Inflammatory macrophage (primary cell): Measurements from ENCODE around the gene TTLL11.

Experiments used
- DNase-seq, 2 donors: peaks; one replicate each; pipeline ENCODE4 v3.0.0-alpha.2; 2020 to 2022

Gene TTLL11

GRCh38 chr9:121871431-121872025 is 221.6 kb downstream of the TTLL11 start:
- no peak for DNase-seq

DNA sequence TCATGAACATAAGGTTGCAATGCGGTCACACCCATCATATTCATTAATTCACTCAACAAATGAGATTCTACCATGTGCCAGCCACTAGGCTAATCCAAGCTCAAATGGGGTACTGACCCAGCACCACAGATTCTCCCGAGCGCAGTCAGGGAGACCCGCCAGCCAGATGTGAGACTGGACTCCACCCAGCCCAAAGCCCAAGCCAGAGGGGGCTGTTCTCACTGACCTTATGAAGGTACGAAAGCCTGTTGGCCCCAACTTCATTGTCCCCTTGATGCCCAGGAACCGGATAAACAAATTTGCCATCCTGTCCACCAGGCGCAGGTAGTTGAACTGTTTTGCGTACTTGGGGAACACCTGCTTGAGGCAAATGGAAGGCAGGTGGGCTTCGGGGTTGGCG is 222.8 kb downstream of the TTLL11 start:
- DNase-seq = no peak

- no peak for DNase-seq
These were observed 224.5 kb downstream of the TTLL11 start for GRCh38 chr9:121868626-121869025.

DNA sequence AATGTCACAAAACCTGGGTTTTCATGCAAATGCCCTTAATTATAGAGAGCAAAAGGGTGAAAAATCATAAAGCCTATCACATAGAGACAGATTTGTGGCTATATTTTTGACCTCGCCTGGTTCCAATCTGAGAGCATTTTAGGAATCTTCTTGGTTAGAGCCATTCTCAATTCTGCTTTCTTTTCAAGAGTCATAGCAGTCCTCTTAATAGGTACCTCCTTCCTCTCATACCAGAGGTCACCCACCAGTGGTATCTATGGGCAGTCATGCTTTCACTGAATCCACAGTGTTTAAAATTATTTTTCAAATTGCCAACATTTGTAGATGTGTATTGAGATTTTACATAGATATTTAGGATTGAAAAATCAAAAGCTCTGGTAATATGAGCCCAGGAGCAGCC is 226.2 kb downstream of the TTLL11 start:
- no peak for DNase-seq

DNA sequence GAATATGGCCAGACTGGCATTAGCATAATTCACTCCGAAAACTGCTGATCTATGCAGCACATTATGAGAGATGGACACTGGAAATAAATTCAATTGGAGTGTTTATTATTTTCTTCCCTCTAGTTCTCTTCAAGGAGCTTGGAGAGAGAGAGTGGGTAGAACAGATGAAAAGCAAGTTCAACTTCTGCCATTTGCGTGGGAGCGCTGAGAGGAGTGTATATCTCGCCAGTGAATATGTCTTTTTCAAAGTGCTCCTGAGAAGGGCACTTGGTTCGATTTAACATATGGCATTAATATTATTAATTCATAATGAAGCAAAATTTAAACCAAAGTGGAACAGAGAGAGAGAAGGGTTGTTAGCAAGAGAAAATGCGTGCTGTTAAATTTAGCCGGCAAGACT is 227.2 kb downstream of the TTLL11 start:
- no peak for DNase-seq

- DNase-seq = no peak
These were observed 228.0 kb downstream of the TTLL11 start for GRCh38 chr9:121865060-121865459.

GRCh38 chr9:121863955-121864354 is 229.2 kb downstream of the TTLL11 start:
- DNase-seq = no peak

- DNase-seq = no peak
These were observed 230.5 kb downstream of the TTLL11 start for GRCh38 chr9:121862371-121863332.

DNA sequence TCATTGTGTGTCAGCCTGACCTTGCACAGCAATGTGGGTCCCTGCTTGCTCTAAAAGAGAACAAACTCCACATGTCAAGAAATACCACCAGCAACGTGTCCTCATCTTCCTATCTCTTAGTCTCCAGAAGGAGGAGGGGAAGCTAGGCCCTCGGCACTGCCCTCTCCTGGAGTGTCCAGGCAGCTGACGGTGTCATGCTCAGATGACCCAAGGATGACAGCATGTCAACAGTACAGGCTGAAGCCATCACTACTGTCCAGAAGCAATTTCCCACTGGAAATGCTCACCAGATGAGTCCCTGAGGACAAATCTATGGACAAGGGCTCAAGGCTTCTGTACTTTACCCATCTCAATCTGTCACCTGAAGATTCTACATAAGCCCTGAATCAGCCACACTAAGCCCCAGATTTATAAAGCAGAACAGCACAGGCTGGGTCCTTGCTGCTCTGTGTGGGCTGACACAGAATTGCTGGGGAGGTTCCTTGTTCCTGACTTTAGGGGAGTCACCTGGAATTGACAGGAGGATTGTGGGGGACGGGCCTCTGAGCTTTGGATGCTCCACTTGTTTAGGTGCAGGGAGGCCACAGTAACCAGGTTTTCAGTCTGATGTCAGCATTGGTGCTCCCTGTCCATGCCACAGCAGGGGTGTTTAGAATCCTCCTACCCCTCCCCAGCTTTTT is 231.5 kb downstream of the TTLL11 start:
- peak; percentile 51 to 84 for DNase-seq

DNA sequence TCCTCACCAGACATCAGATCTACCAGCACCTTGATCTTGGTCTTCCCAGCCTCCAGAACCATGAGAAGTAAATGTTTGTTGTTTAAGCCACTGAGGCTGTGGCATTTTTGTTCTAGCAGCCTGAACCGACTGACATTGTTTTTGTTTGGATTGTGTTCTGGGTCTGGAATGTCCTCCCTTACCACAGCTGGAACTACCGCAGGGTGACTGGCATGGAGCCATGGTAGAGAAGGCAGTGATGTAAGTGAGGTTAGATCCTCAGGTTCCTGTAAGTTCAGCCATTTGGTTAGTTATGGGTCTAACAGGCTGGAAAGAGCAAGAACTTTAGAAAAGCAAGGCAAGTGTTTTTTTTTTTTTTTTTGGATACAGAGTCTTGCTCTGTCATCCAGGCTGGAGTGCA is 232.4 kb downstream of the TTLL11 start:
- DNase-seq = no peak

DNA sequence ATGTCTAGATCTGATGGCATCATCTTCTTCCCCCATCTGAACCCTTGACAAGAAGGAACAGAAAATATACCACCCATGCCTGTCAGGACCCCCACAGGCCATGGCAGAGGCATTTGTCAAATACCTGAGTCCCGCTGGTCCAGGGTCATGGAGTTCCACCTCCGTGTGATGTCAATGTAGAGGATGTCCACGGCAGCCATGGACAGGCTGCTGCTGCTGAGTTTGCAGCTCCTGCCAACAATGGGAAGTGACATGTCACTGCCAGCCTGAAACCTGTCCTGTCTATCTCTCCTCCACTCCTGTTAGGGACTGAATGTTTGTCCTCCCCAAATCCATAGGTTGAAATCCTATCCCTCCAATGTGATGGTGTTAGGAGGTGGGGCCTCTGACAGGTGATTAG is 232.9 kb downstream of the TTLL11 start:
- DNase-seq = no peak

DNA sequence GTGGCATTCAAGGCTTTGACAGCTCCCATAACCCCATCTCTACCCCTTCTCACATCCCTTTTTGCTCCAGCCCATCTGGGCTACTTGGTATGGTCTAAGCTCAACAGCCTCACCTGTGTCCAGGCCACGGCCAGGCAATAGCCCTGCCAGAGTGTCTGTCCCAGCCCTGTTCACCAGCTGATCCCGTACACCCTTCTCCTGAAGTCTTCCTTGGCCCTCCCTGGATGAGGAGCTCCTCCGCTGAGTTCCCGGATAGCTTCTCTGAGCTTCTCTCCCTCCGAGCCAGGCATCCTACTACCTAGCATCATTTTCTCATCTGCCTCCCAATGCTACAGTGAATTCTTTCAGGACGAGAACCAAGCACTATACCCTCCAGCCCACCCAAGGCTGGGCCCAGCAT is 233.5 kb downstream of the TTLL11 start:
- no peak for DNase-seq

DNA sequence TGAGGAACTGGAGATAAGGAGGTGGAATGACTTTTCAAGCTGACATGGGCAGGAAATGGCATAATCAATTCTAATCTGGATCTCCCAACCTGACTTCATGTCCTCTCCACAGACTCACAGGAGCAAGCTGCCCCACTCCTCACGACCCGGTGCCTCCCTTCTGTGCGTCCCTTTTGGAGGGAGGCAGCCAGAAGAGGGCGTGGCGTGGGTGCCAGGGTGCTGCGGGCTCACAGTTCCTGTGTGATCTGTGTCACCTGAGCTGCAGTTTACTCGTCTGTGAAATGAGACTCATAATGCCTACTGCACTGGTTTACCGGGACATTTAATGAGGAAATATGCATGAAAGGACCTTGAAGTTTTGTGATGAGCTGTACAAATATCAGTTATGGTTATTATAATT is 234.3 kb downstream of the TTLL11 start:
- DNase-seq = no peak

- no peak for DNase-seq
These were observed 235.2 kb downstream of the TTLL11 start for GRCh38 chr9:121857928-121858327.

DNA sequence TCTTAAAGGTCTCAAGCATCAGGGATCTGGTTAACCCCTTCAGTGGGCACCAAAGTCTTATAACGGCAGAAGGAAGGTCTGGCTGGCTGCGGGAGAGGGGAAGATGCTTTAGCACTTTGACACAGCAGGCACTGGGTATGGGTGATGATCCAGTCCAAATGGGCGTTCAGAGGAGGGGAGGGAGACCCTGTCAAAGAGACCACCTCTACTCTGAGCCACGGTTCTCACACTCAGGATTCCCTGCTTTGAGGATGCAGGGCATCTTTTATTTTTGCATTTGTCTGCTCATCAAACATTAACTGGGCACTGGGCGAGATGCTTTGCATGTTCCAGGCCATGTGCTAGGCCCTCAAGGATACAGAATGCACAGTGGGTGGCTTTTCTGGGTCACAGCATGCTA is 237.6 kb downstream of the TTLL11 start:
- DNase-seq = no peak

- DNase-seq = no peak
These were observed 239.3 kb downstream of the TTLL11 start for GRCh38 chr9:121853617-121854395.

DNA sequence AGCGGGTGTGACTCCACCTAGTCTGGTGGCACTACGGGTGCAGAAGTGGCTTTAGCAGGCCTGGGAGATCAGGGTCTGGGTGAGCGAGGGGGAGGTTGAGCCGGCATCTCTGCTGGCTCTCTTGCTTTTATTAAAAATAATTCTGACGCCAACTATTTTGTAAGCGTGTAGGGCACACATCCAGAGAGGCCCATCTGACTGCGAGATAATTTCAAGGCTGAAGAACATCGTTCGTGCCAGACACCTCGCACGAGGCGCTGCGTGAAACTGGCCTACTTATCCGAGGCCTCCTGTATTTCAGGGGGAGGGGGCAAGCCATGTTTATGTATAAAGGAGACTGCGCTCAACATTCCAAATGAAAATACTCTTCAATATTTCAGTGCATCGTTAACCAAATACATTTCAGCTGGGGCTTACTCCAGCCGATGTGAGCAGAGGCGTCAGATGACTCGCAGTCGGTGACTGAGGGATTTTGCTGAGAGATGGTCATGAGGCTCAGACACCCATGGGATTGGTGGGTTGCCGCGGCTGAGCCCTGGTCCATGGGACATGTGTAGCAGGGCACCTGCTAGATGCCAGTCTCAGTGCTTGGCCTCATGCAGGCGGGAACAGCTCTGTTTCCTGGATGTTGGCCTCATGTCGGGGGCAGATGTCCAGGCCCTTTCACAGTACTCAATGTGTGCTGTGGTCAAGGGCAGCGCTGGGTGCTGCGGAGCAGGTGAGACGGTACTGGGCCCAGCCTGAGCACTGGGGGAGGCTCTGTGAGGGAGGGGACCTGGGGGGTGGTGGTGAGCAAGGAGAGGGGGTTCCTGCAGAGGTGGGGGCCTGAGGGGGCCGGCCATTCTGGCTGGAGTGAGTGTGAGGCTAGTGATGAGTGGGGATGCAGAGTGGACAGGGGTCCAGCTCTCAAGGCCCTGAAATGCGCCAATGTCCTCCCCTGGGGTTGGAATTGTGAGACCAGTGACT is 240.2 kb downstream of the TTLL11 start:
- no peak for DNase-seq

DNA sequence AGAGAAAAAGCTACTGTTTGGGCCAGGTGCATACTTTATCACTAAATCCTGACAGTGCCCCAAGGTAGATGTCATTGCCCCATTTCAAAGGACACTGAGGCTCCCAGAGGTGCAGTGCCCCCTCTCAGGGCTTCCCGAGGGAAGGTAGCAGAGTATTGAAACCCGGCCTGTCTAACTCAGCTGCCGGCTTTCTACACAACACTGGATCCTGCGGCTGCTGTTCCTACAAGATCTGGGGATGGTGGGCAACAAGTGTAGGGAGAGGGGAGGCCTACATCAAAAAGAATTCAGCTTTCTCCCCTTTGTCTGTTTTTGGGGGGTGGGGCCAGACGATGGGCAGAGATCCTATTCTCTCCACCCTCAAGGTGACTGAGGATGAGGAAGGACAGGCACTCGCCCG is 240.9 kb downstream of the TTLL11 start:
- DNase-seq = no peak

DNA sequence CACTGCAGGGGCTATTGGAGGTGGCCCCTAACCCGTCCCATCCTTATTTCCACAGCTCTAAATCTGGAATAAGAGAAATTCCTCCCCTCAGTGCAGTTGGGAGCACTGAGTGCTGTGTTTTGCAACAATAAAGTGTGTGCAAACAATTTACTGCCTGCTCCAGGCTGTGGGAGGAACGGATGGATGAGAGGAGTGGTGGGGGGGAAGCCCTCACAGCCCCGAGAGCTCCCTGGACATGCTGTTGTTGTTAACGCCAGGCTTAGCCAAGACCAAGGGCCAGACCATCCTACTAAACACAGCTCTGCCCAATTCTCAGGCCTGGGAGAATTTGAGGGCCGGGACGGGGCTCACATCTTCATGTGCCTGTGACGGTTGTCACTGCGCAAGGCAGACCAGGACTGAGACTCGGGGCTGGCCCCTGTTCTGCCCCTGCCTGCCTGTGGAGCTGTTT is 241.4 kb downstream of the TTLL11 start:
- DNase-seq = no peak

- DNase-seq = no peak
These were observed 242.7 kb downstream of the TTLL11 start for GRCh38 chr9:121850366-121850765.

DNA sequence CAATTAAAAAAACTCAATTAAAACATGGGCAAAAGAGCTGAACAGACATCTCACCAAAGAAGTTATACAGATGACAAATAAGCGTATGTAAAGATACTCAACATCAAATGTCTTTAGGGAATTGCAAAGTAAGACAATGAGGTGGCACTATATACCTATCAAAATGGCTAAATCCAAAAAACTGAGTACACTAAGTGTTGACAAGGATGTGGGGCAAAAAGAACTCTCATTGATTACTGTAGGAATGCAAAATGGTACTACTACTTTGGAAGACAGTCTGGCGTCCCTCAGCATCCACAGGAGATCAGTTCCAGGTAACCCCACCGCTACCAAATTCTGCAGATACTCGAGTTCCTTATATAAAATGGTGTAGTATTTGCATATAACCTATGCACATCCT is 243.6 kb downstream of the TTLL11 start:
- DNase-seq = no peak

DNA sequence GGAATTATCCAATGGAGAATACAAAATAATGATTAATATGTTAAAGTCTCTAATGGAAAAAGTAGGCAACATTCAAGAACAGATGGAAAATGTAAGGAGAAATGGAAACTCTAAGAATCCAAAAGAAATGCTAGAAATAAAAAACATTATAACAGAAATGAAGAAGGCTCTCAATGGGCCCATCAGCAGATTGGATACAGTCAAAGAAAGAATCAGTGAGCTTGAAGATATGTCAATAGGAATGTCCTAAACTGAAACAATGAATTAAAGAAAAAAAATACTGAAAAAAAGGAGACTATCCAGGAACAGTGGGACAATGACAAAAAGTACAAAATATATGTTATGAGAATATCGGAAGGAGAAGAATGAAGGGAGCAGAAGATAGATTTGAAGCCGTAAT is 248.5 kb downstream of the TTLL11 start:
- no peak for DNase-seq
